Panc1 (cell line): ENCODE measurements around the gene TNK1.

ENCODE experiments used
- CTCF ChIP-seq: fragments of 450-650 bp; IDR thresholded peaks from 2 replicates; pipeline ENCODE4 v1.5.1; 2017; ENCODE audit warnings: mild to moderate bottlenecking
- POLR2AphosphoS5 ChIP-seq: IDR thresholded peaks from 2 replicates; pipeline ENCODE4 v1.6.1; 2012; ENCODE audit warnings: mild to moderate bottlenecking, low read depth, low read length, moderate library complexity
- REST ChIP-seq, 2 experiments: IDR thresholded peaks; 2 replicates each; pipeline ENCODE4 v1.6.1; 2011 to 2012; ENCODE audit warnings: low read depth in 2 of 2, control low read depth in 1 of 2, low read length in 1 of 2, mild to moderate bottlenecking in 1 of 2, moderate library complexity in 1 of 2; ENCODE audit not compliant: insufficient read depth in 1 of 2
- TCF7L2 ChIP-seq: IDR thresholded peaks from 2 replicates; pipeline ENCODE4 v1.6.1; 2011; ENCODE audit warnings: mild to moderate bottlenecking, low read depth, low read length, inconsistent platforms

- no peak for TF ChIP-seq REST (IDR thresholded peaks at IDR 0.05; ENCODE audit: insufficient read depth in 1 of 2, low read depth in 2 of 2, low read length in 1 of 2)
- no peak for TF ChIP-seq CTCF
- no peak for TF ChIP-seq POLR2AphosphoS5
- TF ChIP-seq TCF7L2: no peak
Measured at GRCh38 chr17:7416323-7416722, 35.4 kb downstream of the TNK1 start.
